Stimulated activated memory B cell treated with anti-CD40 and anti-IgM and Interleukin-4, amounts not matched to agents 10 μg/mL and 1 μg/mL and 100 μg/mL, for 72 hours (primary cell): ENCODE data around the gene CDH4.
A peak's percentile ranks its signal among the peaks of the same experiment; 100 is the strongest.

ENCODE experiments used
- ATAC-seq: fragments of 150-1000 bp; cut with Tn5 transposase; 2 replicates; pipeline ENCODE4 v1.10.0; 2021
- H3K27ac Mint-ChIP-seq: one replicate; pipeline ENCODE4 v1.8.0; 2022; ENCODE audit warnings: mild to moderate bottlenecking, mixed read lengths
- H3K27me3 Mint-ChIP-seq: one replicate; pipeline ENCODE4 v1.8.0; 2022; ENCODE audit warnings: mixed read lengths
- H3K36me3 Mint-ChIP-seq: one replicate; pipeline ENCODE4 v1.8.0; 2022; ENCODE audit warnings: mixed read lengths
- H3K4me1 Mint-ChIP-seq: one replicate; pipeline ENCODE4 v1.8.0; 2022; ENCODE audit warnings: mixed read lengths
- H3K4me3 Mint-ChIP-seq: one replicate; pipeline ENCODE4 v1.8.0; 2022; ENCODE audit warnings: mild to moderate bottlenecking, moderate library complexity, mixed read lengths
- H3K9me3 Mint-ChIP-seq: one replicate; pipeline ENCODE4 v1.8.0; 2022; ENCODE audit warnings: mixed read lengths

CDH4 gene

GRCh38 chr20:61816606-61817460 lies 564.8 kb downstream of the CDH4 start:
- H3K4me3 Mint-ChIP-seq = no peak overlapping the region
- no peaks in the 10 kb centered on the region for H3K4me1 Mint-ChIP-seq
- ATAC-seq = no peak
- no peak overlapping the region for H3K27ac Mint-ChIP-seq
- no peaks in the 10 kb centered on the region for H3K36me3 Mint-ChIP-seq
- H3K9me3 Mint-ChIP-seq = no peaks in the 10 kb centered on the region
- peaks cover 22% of the 10 kb centered on the region for H3K27me3 Mint-ChIP-seq

GRCh38 chr20:61817575-61817974 lies 565.5 kb downstream of the CDH4 start:
- Mint-ChIP-seq H3K27me3 (peaks cover 22% of the 10 kb centered on the region), H3K4me1 (no peaks in the 10 kb centered on the region), H3K9me3 (no peaks in the 10 kb centered on the region), H3K27ac (no peak overlapping the region), H3K36me3 (no peaks in the 10 kb centered on the region), H3K4me3 (no peak overlapping the region)
- ATAC-seq = no peak

GRCh38 chr20:61818746-61819573 lies 566.9 kb downstream of the CDH4 start:
- Mint-ChIP-seq H3K4me1 (no peaks in the 10 kb centered on the region), H3K36me3 (no peaks in the 10 kb centered on the region), H3K27me3 (peaks cover 22% of the 10 kb centered on the region), H3K4me3 (no peak overlapping the region), H3K27ac (no peak overlapping the region), H3K9me3 (peaks cover 4% of the 10 kb centered on the region)
- no peak for ATAC-seq

GRCh38 chr20:61819574-61819846 lies 567.4 kb downstream of the CDH4 start:
- Mint-ChIP-seq H3K4me3 (no peak overlapping the region), H3K4me1 (no peaks in the 10 kb centered on the region), H3K36me3 (no peaks in the 10 kb centered on the region), H3K27ac (no peak overlapping the region), H3K9me3 (peaks cover 4% of the 10 kb centered on the region), H3K27me3 (peaks cover 22% of the 10 kb centered on the region)
- no peak for ATAC-seq

GRCh38 chr20:61819921-61820825 lies 568.1 kb downstream of the CDH4 start:
- H3K27me3 Mint-ChIP-seq = peaks cover 22% of the 10 kb centered on the region
- H3K36me3 Mint-ChIP-seq = no peaks in the 10 kb centered on the region
- no peaks in the 10 kb centered on the region for H3K4me1 Mint-ChIP-seq
- peaks cover 4% of the 10 kb centered on the region for H3K9me3 Mint-ChIP-seq
- no peak for ATAC-seq
- no peak overlapping the region for H3K4me3 Mint-ChIP-seq
- no peak overlapping the region for H3K27ac Mint-ChIP-seq

GRCh38 chr20:61821735-61822134 lies 569.7 kb downstream of the CDH4 start:
- no peaks in the 10 kb centered on the region for H3K4me1 Mint-ChIP-seq
- ATAC-seq = no peak
- H3K36me3 Mint-ChIP-seq = no peaks in the 10 kb centered on the region
- H3K27me3 Mint-ChIP-seq = peaks cover 22% of the 10 kb centered on the region
- no peak overlapping the region for H3K27ac Mint-ChIP-seq
- H3K4me3 Mint-ChIP-seq = no peak overlapping the region
- peaks cover 4% of the 10 kb centered on the region for H3K9me3 Mint-ChIP-seq

GRCh38 chr20:61822396-61822795 lies 570.3 kb downstream of the CDH4 start:
- Mint-ChIP-seq H3K4me3 (no peak overlapping the region), H3K27ac (no peak overlapping the region), H3K9me3 (peaks cover 4% of the 10 kb centered on the region), H3K27me3 (peaks cover 22% of the 10 kb centered on the region), H3K4me1 (no peaks in the 10 kb centered on the region), H3K36me3 (no peaks in the 10 kb centered on the region)
- ATAC-seq = no peak

GRCh38 chr20:61823242-61823641 lies 571.2 kb downstream of the CDH4 start:
- no peak for ATAC-seq
- peaks cover 4% of the 10 kb centered on the region for H3K9me3 Mint-ChIP-seq
- H3K36me3 Mint-ChIP-seq = no peaks in the 10 kb centered on the region
- H3K27me3 Mint-ChIP-seq = peaks cover 22% of the 10 kb centered on the region
- H3K4me1 Mint-ChIP-seq = no peaks in the 10 kb centered on the region
- H3K27ac Mint-ChIP-seq = no peak overlapping the region
- H3K4me3 Mint-ChIP-seq = no peak overlapping the region

- no peaks in the 10 kb centered on the region for H3K36me3 Mint-ChIP-seq
- peaks cover 31% of the 10 kb centered on the region for H3K27me3 Mint-ChIP-seq
- H3K4me3 Mint-ChIP-seq = no peak overlapping the region
- H3K4me1 Mint-ChIP-seq = no peaks in the 10 kb centered on the region
- H3K9me3 Mint-ChIP-seq = no peaks in the 10 kb centered on the region
- H3K27ac Mint-ChIP-seq = no peak overlapping the region
- no peak for ATAC-seq
These were observed 576.8 kb downstream of the CDH4 start for GRCh38 chr20:61828891-61829290.

GRCh38 chr20:61829526-61829925 lies 577.5 kb downstream of the CDH4 start:
- H3K36me3 Mint-ChIP-seq = no peaks in the 10 kb centered on the region
- H3K27ac Mint-ChIP-seq = no peak overlapping the region
- peaks cover 31% of the 10 kb centered on the region for H3K27me3 Mint-ChIP-seq
- H3K9me3 Mint-ChIP-seq = no peaks in the 10 kb centered on the region
- ATAC-seq = peak; percentile 7
- H3K4me1 Mint-ChIP-seq = no peaks in the 10 kb centered on the region
- no peak overlapping the region for H3K4me3 Mint-ChIP-seq

- Mint-ChIP-seq H3K27me3 (peaks cover 31% of the 10 kb centered on the region), H3K4me3 (no peak overlapping the region), H3K4me1 (no peaks in the 10 kb centered on the region), H3K9me3 (no peaks in the 10 kb centered on the region), H3K36me3 (no peaks in the 10 kb centered on the region), H3K27ac (no peak overlapping the region)
- ATAC-seq = no peak
These were observed 578.3 kb downstream of the CDH4 start for GRCh38 chr20:61830241-61830930.

GRCh38 chr20:61830991-61831390 lies 578.9 kb downstream of the CDH4 start:
- no peak for ATAC-seq
- Mint-ChIP-seq H3K27ac (no peak overlapping the region), H3K4me3 (no peak overlapping the region), H3K9me3 (no peaks in the 10 kb centered on the region), H3K36me3 (no peaks in the 10 kb centered on the region), H3K27me3 (peaks cover 31% of the 10 kb centered on the region), H3K4me1 (no peaks in the 10 kb centered on the region)

- no peak for ATAC-seq
- Mint-ChIP-seq H3K4me1 (no peaks in the 10 kb centered on the region), H3K9me3 (no peaks in the 10 kb centered on the region), H3K36me3 (no peaks in the 10 kb centered on the region), H3K27me3 (peaks cover 31% of the 10 kb centered on the region), H3K4me3 (no peak overlapping the region), H3K27ac (no peak overlapping the region)
These were observed 580.1 kb downstream of the CDH4 start for GRCh38 chr20:61832181-61832580.

GRCh38 chr20:61833807-61834610 lies 581.9 kb downstream of the CDH4 start:
- H3K4me3 Mint-ChIP-seq = no peak overlapping the region
- no peak overlapping the region for H3K27ac Mint-ChIP-seq
- H3K4me1 Mint-ChIP-seq = no peaks in the 10 kb centered on the region
- ATAC-seq = no peak
- H3K36me3 Mint-ChIP-seq = no peaks in the 10 kb centered on the region
- no peaks in the 10 kb centered on the region for H3K9me3 Mint-ChIP-seq
- peaks cover 31% of the 10 kb centered on the region for H3K27me3 Mint-ChIP-seq
